ENCODE results near the gene LRRFIP1. TPM values are rescaled to one million over a fixed set of nuclear protein-coding genes. Genes with fewer than 3 reads are reported as not detected.

Gene LRRFIP1
- total and polyA plus RNA-seq, 12 donors: 18.7 to 79.7 (median 51.8) TPM

DNA sequence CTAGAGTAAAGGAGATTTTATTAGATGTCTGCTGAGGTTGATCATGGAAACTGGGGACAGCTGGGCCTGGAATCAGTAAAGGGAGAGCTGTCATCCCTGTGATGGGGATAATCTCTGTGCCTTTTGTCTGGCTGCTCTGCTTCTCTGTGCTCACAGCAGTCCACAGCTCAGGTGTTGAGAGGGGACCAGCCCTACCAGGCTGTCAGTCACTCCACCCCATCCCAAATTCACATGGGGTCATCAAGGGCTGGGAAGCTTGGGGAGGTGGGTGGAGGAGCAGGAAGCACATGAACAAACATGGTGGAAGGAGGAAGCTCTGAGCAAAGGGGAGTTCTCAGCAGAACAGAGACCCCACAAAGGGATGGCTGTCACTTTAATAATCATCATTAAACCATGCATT, 13.7 kb upstream of the LRRFIP1 start:
- intact Hi-C loops (cut with DNase I): no loop called here
- no peaks in the 10 kb centered on the region for H3K36me3 ChIP-seq (replicated peaks in 1 of 2)
- no peaks in the 10 kb centered on the region for H3K27me3 ChIP-seq
- peaks cover 18 to 22% of the 10 kb centered on the region in 2 donors for H3K4me1 ChIP-seq (replicated peaks in 1 of 2)
- DNase-seq: peak in 1 of 7 donors; percentile 17
- no peaks in the 10 kb centered on the region for H3K9me3 ChIP-seq (replicated peaks in 1 of 3)
- H3K4me3 ChIP-seq: no peak overlapping the region
- H3K27ac ChIP-seq: no peak overlapping the region
- TF ChIP-seq POLR2A (IDR thresholded peaks at IDR 0.05) (no peak), CTCF (IDR thresholded peaks at IDR 0.05) (no peak)

DNA sequence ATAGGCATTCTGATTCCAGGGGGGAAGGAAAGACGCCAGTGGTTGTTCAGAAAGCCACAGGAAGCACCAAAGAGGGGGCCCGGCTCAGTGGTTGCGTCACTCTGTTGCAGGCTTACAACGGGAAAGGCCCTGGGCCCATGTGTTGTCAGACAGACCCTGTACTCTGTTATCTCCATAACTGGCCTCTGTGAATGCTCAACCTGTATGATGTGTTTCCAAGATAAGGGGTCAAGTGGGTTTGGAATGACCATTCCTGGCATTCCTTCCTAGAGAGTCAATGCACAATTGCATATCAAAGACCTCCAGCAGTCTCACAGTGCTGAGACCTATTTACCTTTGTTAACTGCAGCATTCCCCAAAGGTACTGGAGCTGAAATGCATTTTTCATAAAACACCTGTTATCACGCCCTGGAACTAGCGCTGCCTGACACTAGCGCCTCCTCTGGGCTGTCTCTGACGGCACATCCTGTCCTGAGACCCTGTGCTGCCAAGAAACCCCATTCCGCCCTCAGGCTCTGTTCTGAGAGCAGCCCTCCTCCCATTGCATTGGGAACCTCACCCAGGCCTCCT, 13.2 kb upstream of the LRRFIP1 start:
- peaks cover 18 to 22% of the 10 kb centered on the region in 2 donors for H3K4me1 ChIP-seq (replicated peaks in 1 of 2)

GRCh38 chr2:237615631-237616249, 11.6 kb upstream of the LRRFIP1 start:
- no peak for DNase-seq
- H3K36me3 ChIP-seq (replicated peaks in 1 of 2): no peaks in the 10 kb centered on the region
- peaks cover 18 to 22% of the 10 kb centered on the region in 2 donors for H3K4me1 ChIP-seq (replicated peaks in 1 of 2)
- no peaks in the 10 kb centered on the region for H3K27me3 ChIP-seq
- TF ChIP-seq CTCF (IDR thresholded peaks at IDR 0.05) (no peak), POLR2A (IDR thresholded peaks at IDR 0.05) (no peak)
- H3K27ac ChIP-seq: peak overlapping the region in 3 of 5 donors; percentile 26 to 87 (median 56)
- WGBS, 4 donors: 32 to 53% (median 42%) methylated on average over 4 of the region's 4 CpGs
- intact Hi-C loops (cut with DNase I): no loop called here
- no peak overlapping the region for H3K4me3 ChIP-seq
- H3K9me3 ChIP-seq (replicated peaks in 1 of 3): no peaks in the 10 kb centered on the region

More for the DNA sequence above, 13.2 kb upstream of the LRRFIP1 start:
- H3K27me3 ChIP-seq: no peaks in the 10 kb centered on the region
- H3K4me3 ChIP-seq: no peak overlapping the region
- intact Hi-C loops (cut with DNase I): no loop called here
- 75 to 89% (median 85%) methylated on average over 8 to 9 of the region's 9 CpGs for WGBS, 4 donors
- H3K36me3 ChIP-seq (replicated peaks in 1 of 2): no peaks in the 10 kb centered on the region
- peak in 1 of 7 donors; percentile 53 for DNase-seq
- H3K27ac ChIP-seq: no peak overlapping the region
- TF ChIP-seq POLR2A (IDR thresholded peaks at IDR 0.05) (no peak), CTCF (IDR thresholded peaks at IDR 0.05) (no peak)
- no peaks in the 10 kb centered on the region for H3K9me3 ChIP-seq (replicated peaks in 1 of 3)

GRCh38 chr2:237616373-237616733, 11.0 kb upstream of the LRRFIP1 start:
- Histone ChIP-seq H3K4me1 (replicated peaks in 1 of 2) (peaks cover 18 to 22% of the 10 kb centered on the region in 2 donors), H3K9me3 (replicated peaks in 1 of 3) (no peaks in the 10 kb centered on the region), H3K36me3 (replicated peaks in 1 of 2) (no peaks in the 10 kb centered on the region), H3K4me3 (no peak overlapping the region), H3K27ac (peak overlapping the region in 3 of 5 donors; percentile 26 to 87 (median 56)), H3K27me3 (no peaks in the 10 kb centered on the region)
- 63 to 74% (median 67%) methylated on average over 3 of the region's 3 CpGs for whole genome bisulfite sequencing, 4 donors
- TF ChIP-seq POLR2A (IDR thresholded peaks at IDR 0.05) (no peak), CTCF (IDR thresholded peaks at IDR 0.05) (no peak)
- intact Hi-C loops (cut with DNase I): no loop called here
- DNase-seq: no peak

Measured in adrenal gland (tissue), 12 donors.